Suprapubic skin (tissue), 4 donors: ENCODE data around the gene MED17. TPM values are rescaled to one million over a fixed set of nuclear protein-coding genes. Genes with fewer than 3 reads are reported as not detected.

Source experiments
- DNase-seq, 2 donors: peaks; one replicate each; pipeline ENCODE4 v3.0.0-alpha.2; 2019; ENCODE audit warnings: low spot score in 2 of 2
- H3K27ac ChIP-seq: fragments of 200-600 bp; sonication (generic); one replicate; pipeline ENCODE4 v1.5.1; 2019
- H3K27me3 ChIP-seq: fragments of 200-600 bp; sonication (generic); one replicate; pipeline ENCODE4 v1.5.1; 2019
- H3K36me3 ChIP-seq: fragments of 200-600 bp; sonication (generic); one replicate; pipeline ENCODE4 v1.5.1; 2019
- H3K4me1 ChIP-seq: fragments of 200-600 bp; sonication (generic); one replicate; pipeline ENCODE4 v1.5.1; 2019
- H3K4me3 ChIP-seq: fragments of 200-600 bp; sonication (generic); one replicate; pipeline ENCODE4 v1.5.1; 2019; ENCODE audit warnings: mild to moderate bottlenecking
- H3K9me3 ChIP-seq: fragments of 200-600 bp; sonication (generic); one replicate; pipeline ENCODE4 v1.5.1; 2019
- CTCF ChIP-seq, 2 donors: fragments of 200-600 bp in 1 of 2; fragments of 450-650 bp in 1 of 2; sonication (generic) in 1 of 2; IDR thresholded peaks; one replicate each; pipeline ENCODE4 v1.5.1; 2016 to 2019; ENCODE audit warnings: antibody characterized with exemption in 2 of 2, mild to moderate bottlenecking in 1 of 2, moderate library complexity in 1 of 2
- EP300 ChIP-seq: sonication (generic); formaldehyde crosslinking; IDR thresholded peaks from one replicate; pipeline ENCODE4 v1.6.1; 2017; ENCODE audit warnings: antibody characterized with exemption
- POLR2A ChIP-seq, 2 donors: fragments of 450-650 bp; IDR thresholded peaks; one replicate each; pipeline ENCODE4 v1.6.1; 2017; ENCODE audit warnings: antibody characterized with exemption in 2 of 2, mild to moderate bottlenecking in 2 of 2, moderate library complexity in 2 of 2
- POLR2AphosphoS5 ChIP-seq, 3 donors: sonication (generic); formaldehyde crosslinking; IDR thresholded peaks; one replicate each; pipeline ENCODE4 v1.6.1; 2017; ENCODE audit warnings: antibody characterized with exemption in 3 of 3
- WGBS: methylation state at CpG from one replicate; pipeline ENCODE4 v1.1.5; 2018; 5-methylcytosine and 5-hydroxymethylcytosine counted together
- total RNA-seq, 4 donors: library from RNA; depleted of rRNA; stranded (reverse); fragments of >200 nt; gene quantifications; one replicate each; pipeline ENCODE4 v1.1.0, GENCODE V29; 2016

MED17 gene
- total RNA-seq, 4 donors from 2014 or later: 20.3 to 32.2 (median 29.2) TPM

- TF ChIP-seq EP300: no peak
- no peak for TF ChIP-seq POLR2AphosphoS5 (IDR thresholded peaks at IDR 0.05)
- TF ChIP-seq CTCF (IDR thresholded peaks at IDR 0.05): no peak
- H3K4me3 ChIP-seq: peak overlapping the region; percentile 87
- WGBS: 44% methylated on average over 6 of the region's 6 CpGs
- peaks cover 53% of the 10 kb centered on the region for H3K36me3 ChIP-seq
- no peak overlapping the region for H3K27ac ChIP-seq
- DNase-seq: no peak
- H3K9me3 ChIP-seq: no peaks in the 10 kb centered on the region
- no peaks in the 10 kb centered on the region for H3K27me3 ChIP-seq
- peaks cover 61% of the 10 kb centered on the region for H3K4me1 ChIP-seq
Measured at GRCh38 chr11:93737904-93738612, 46.0 kb upstream of the MED17 start.

GRCh38 chr11:93738647-93739081, 45.4 kb upstream of the MED17 start:
- no peaks in the 10 kb centered on the region for H3K27me3 ChIP-seq
- H3K27ac ChIP-seq: no peak overlapping the region
- peaks cover 52% of the 10 kb centered on the region for H3K36me3 ChIP-seq
- H3K4me3 ChIP-seq: peak overlapping the region; percentile 87
- peaks cover 61% of the 10 kb centered on the region for H3K4me1 ChIP-seq
- no peak for DNase-seq
- no peaks in the 10 kb centered on the region for H3K9me3 ChIP-seq
- TF ChIP-seq EP300: no peak
- no peak for TF ChIP-seq POLR2AphosphoS5 (IDR thresholded peaks at IDR 0.05)
- TF ChIP-seq CTCF (IDR thresholded peaks at IDR 0.05): no peak
- WGBS: 61% methylated on average over 6 of the region's 6 CpGs

- DNase-seq: no peak
- 7% methylated on average over 18 of the region's 18 CpGs for WGBS
- TF ChIP-seq EP300 (no peak), CTCF (IDR thresholded peaks at IDR 0.05) (no peak), POLR2AphosphoS5 (IDR thresholded peaks at IDR 0.05) (no peak), POLR2A (IDR thresholded peaks at IDR 0.05) (no peak)
- Histone ChIP-seq H3K36me3 (peaks cover 37% of the 10 kb centered on the region), H3K4me3 (peak overlapping the region; percentile 87), H3K27ac (peak overlapping the region; percentile 98), H3K4me1 (peaks cover 55% of the 10 kb centered on the region), H3K27me3 (no peaks in the 10 kb centered on the region), H3K9me3 (no peaks in the 10 kb centered on the region)
Measured at GRCh38 chr11:93740031-93740729, 43.9 kb upstream of the MED17 start.

GRCh38 chr11:93740730-93741093, 43.4 kb upstream of the MED17 start:
- peaks cover 32% of the 10 kb centered on the region for H3K36me3 ChIP-seq
- H3K9me3 ChIP-seq: no peaks in the 10 kb centered on the region
- peaks cover 53% of the 10 kb centered on the region for H3K4me1 ChIP-seq
- no peaks in the 10 kb centered on the region for H3K27me3 ChIP-seq
- TF ChIP-seq EP300: no peak
- no peak for TF ChIP-seq CTCF (IDR thresholded peaks at IDR 0.05)
- no peak for TF ChIP-seq POLR2A (IDR thresholded peaks at IDR 0.05)
- no peak for TF ChIP-seq POLR2AphosphoS5 (IDR thresholded peaks at IDR 0.05)
- H3K4me3 ChIP-seq: peak overlapping the region; percentile 87
- peak; percentile 77 to 87 for DNase-seq
- H3K27ac ChIP-seq: peak overlapping the region; percentile 98
- WGBS: under 1% methylated on average over 20 of the region's 20 CpGs

GRCh38 chr11:93741094-93741881, 42.8 kb upstream of the MED17 start, which contains the start of the genes C11orf54 and TAF1D:
TSS of gene C11orf54 (plus strand) at chr11:93741672. CDS start at chr11:93747394, 5,722 bp downstream.
TSS of gene TAF1D (minus strand) at chr11:93741495. CDS start at chr11:93739304, 2,191 bp downstream.
- TF ChIP-seq CTCF (IDR thresholded peaks at IDR 0.05): no peak
- peak in 1 of 2 donors; percentile 91 for TF ChIP-seq POLR2A (IDR thresholded peaks at IDR 0.05)
- TF ChIP-seq EP300: no peak
- peak; percentile 87 to 98 (median 92) for TF ChIP-seq POLR2AphosphoS5 (IDR thresholded peaks at IDR 0.05)
- Histone ChIP-seq H3K27me3 (no peaks in the 10 kb centered on the region), H3K4me1 (peaks cover 49% of the 10 kb centered on the region), H3K27ac (peak within 1 kb of the TSS; percentile 98), H3K36me3 (peaks cover 26% of the 10 kb centered on the region), H3K4me3 (peak within 1 kb of the TSS; percentile 87), H3K9me3 (no peaks in the 10 kb centered on the region)
- peak; percentile 99 for DNase-seq
- under 1% methylated on average over 55 of the region's 65 CpGs for WGBS
